H9 (cell line): ENCODE measurements around the gene ICE2. TPM values are rescaled to one million over a fixed set of nuclear protein-coding genes. Genes with fewer than 3 reads are reported as not detected.

ENCODE experiments used
- DNase-seq: peaks from one replicate; pipeline ENCODE4 v3.0.0-alpha.2; 2017
- H2AFZ ChIP-seq: one replicate; pipeline ENCODE4 v1.6.1; 2013; ENCODE audit warnings: mild to moderate bottlenecking, low read length, control low read depth, moderate library complexity
- H2AK5ac ChIP-seq: 2 replicates; pipeline ENCODE4 v1.6.1; 2013; ENCODE audit warnings: low read length, control low read depth, mixed read lengths; ENCODE audit not compliant: insufficient read length
- H2BK120ac ChIP-seq: one replicate; pipeline ENCODE4 v1.6.1; 2013; ENCODE audit warnings: low read depth, mild to moderate bottlenecking, low read length, control low read depth, inconsistent platforms; ENCODE audit not compliant: poor library complexity, severe bottlenecking
- H2BK12ac ChIP-seq: 2 replicates; pipeline ENCODE4 v1.6.1; 2013; ENCODE audit warnings: low read length, control low read depth, mixed read lengths, low read depth; ENCODE audit not compliant: insufficient read length
- H2BK15ac ChIP-seq: 2 replicates; pipeline ENCODE4 v1.6.1; 2013; ENCODE audit warnings: low read depth, low read length, control low read depth
- H2BK20ac ChIP-seq: one replicate; pipeline ENCODE4 v1.6.1; 2013; ENCODE audit warnings: low read depth, mild to moderate bottlenecking, low read length, control low read depth, inconsistent platforms; ENCODE audit not compliant: poor library complexity, severe bottlenecking
- H2BK5ac ChIP-seq: 2 replicates; pipeline ENCODE4 v1.6.1; 2013; ENCODE audit warnings: low read length, control low read depth, mixed read lengths; ENCODE audit not compliant: insufficient read length
- H3K14ac ChIP-seq: 2 replicates; pipeline ENCODE4 v1.6.1; 2013; ENCODE audit warnings: low read length, control low read depth; ENCODE audit not compliant: insufficient read depth
- H3K18ac ChIP-seq: 2 replicates; pipeline ENCODE4 v1.6.1; 2013; ENCODE audit warnings: low read depth, mild to moderate bottlenecking, mixed read lengths, low read length, control low read depth; ENCODE audit not compliant: insufficient read length
- H3K23ac ChIP-seq: 2 replicates; pipeline ENCODE4 v1.6.1; 2013; ENCODE audit warnings: low read length, control low read depth, mixed read lengths, low read depth; ENCODE audit not compliant: insufficient read length
- H3K23me2 ChIP-seq: 2 replicates; pipeline ENCODE4 v1.6.1; 2013; ENCODE audit warnings: low read depth, mild to moderate bottlenecking, mixed read lengths, low read length, control low read depth; ENCODE audit not compliant: insufficient read length, poor library complexity, severe bottlenecking
- H3K27ac ChIP-seq: 2 replicates; pipeline ENCODE4 v1.5.1; 2013; ENCODE audit warnings: low read length, control low read depth, mixed read lengths, low read depth; ENCODE audit not compliant: insufficient read length
- H3K27me3 ChIP-seq: 2 replicates; pipeline ENCODE4 v1.6.1; 2013; ENCODE audit warnings: low read length, control low read depth, inconsistent platforms; ENCODE audit not compliant: insufficient read depth
- H3K4ac ChIP-seq: 2 replicates; pipeline ENCODE4 v1.6.1; 2013; ENCODE audit warnings: low read depth, mild to moderate bottlenecking, control low read depth, inconsistent platforms, low read length, moderate library complexity
- H3K4me1 ChIP-seq: 2 replicates; pipeline ENCODE4 v1.6.1; 2013; ENCODE audit warnings: low read length, control low read depth, inconsistent platforms; ENCODE audit not compliant: insufficient read depth
- H3K4me2 ChIP-seq: 2 replicates; pipeline ENCODE4 v1.6.1; 2013; ENCODE audit warnings: low read length, control low read depth, mixed read lengths; ENCODE audit not compliant: insufficient read length, insufficient read depth
- H3K56ac ChIP-seq: 2 replicates; pipeline ENCODE4 v1.6.1; 2013; ENCODE audit warnings: low read depth, mild to moderate bottlenecking, mixed read lengths, low read length, control low read depth; ENCODE audit not compliant: insufficient read length
- H3K79me1 ChIP-seq: 2 replicates; pipeline ENCODE4 v1.6.1; 2013; ENCODE audit warnings: low read depth, mild to moderate bottlenecking, moderate library complexity, low read length, control low read depth, inconsistent platforms; ENCODE audit not compliant: insufficient read depth, poor library complexity, severe bottlenecking
- H3K79me2 ChIP-seq: 2 replicates; pipeline ENCODE4 v1.6.1; 2013; ENCODE audit warnings: low read length, control low read depth, inconsistent platforms; ENCODE audit not compliant: insufficient read depth
- H3K9ac ChIP-seq: 2 replicates; pipeline ENCODE4 v1.6.1; 2013; ENCODE audit warnings: low read length, control low read depth, mixed read lengths; ENCODE audit not compliant: insufficient read length; ENCODE audit errors: extremely low read depth
- H3K9me3 ChIP-seq: one replicate; pipeline ENCODE4 v1.6.1; 2013; ENCODE audit warnings: low read depth, low read length, inconsistent platforms; ENCODE audit not compliant: control insufficient read depth
- H3T11ph ChIP-seq: one replicate; pipeline ENCODE4 v1.6.1; 2013; ENCODE audit warnings: mild to moderate bottlenecking, low read length, control low read depth, inconsistent platforms
- H4K20me1 ChIP-seq: one replicate; pipeline ENCODE4 v1.6.1; 2013; ENCODE audit not compliant: control insufficient read depth, insufficient read length, insufficient read depth
- H4K5ac ChIP-seq: 2 replicates; pipeline ENCODE4 v1.6.1; 2013; ENCODE audit warnings: low read depth, mild to moderate bottlenecking, mixed read lengths, low read length, control low read depth; ENCODE audit not compliant: insufficient read length
- H4K8ac ChIP-seq: replicated peaks from 2 replicates; pipeline ENCODE4 v1.6.1; 2013; ENCODE audit warnings: low read length, control low read depth, mixed read lengths, low read depth; ENCODE audit not compliant: insufficient read length
- H4K91ac ChIP-seq: 2 replicates; pipeline ENCODE4 v1.6.1; 2013; ENCODE audit warnings: low read depth, mild to moderate bottlenecking, moderate library complexity, mixed read lengths, low read length, control low read depth; ENCODE audit not compliant: insufficient read length
- H3K27ac Mint-ChIP-seq, 3 experiments: 2 replicates in 2 of 3; 3 replicates in 1 of 3; pipeline ENCODE4 v1.8.0; 2020 to 2021; ENCODE audit warnings: mixed read lengths in 3 of 3, mild to moderate bottlenecking in 1 of 3, moderate library complexity in 1 of 3
- H3K27me3 Mint-ChIP-seq: 2 replicates; pipeline ENCODE4 v1.8.0; 2021; ENCODE audit warnings: low read depth, mild to moderate bottlenecking, moderate library complexity, mixed read lengths
- H3K36me3 Mint-ChIP-seq, 3 experiments: 2 replicates in 2 of 3; 3 replicates in 1 of 3; pipeline ENCODE4 v1.8.0; 2020 to 2021; ENCODE audit warnings: low read depth in 3 of 3, mixed read lengths in 3 of 3; ENCODE audit not compliant: insufficient read depth in 1 of 3
- H3K4me1 Mint-ChIP-seq, 2 experiments: 2 replicates each; pipeline ENCODE4 v1.8.0; 2020; ENCODE audit warnings: mixed read lengths in 2 of 2
- H3K4me3 Mint-ChIP-seq, 2 experiments: 2 replicates in 1 of 2; 3 replicates in 1 of 2; pipeline ENCODE4 v1.8.0; 2020 to 2021; ENCODE audit warnings: mild to moderate bottlenecking in 2 of 2, mixed read lengths in 2 of 2, moderate library complexity in 1 of 2
- H3K9me3 Mint-ChIP-seq, 2 experiments: 2 replicates in 1 of 2; 3 replicates in 1 of 2; pipeline ENCODE4 v1.8.0; 2020; ENCODE audit warnings: mild to moderate bottlenecking in 2 of 2, mixed read lengths in 2 of 2, moderate library complexity in 1 of 2
- WGBS: extraction: QIAGEN DNeasy Blood & Tissue Kit; methylation state at CpG from one replicate; pipeline ENCODE4 v1.1.7; 2013; ENCODE audit warnings: missing lambda C conversion rate, low lambda C conversion rate, mixed read lengths; ENCODE audit not compliant: insufficient read length; ENCODE audit errors: extremely low coverage; 5-methylcytosine and 5-hydroxymethylcytosine counted together
- total RNA-seq: library from RNA; stranded (reverse); gene quantifications from 2 replicates; pipeline ENCODE4 v1.2.1, GENCODE V29; 2021
- TF ChIP-seq, protein P1 (sequence below): fragments of 200-600 bp; sonication (generic); conservative IDR thresholded peaks from 3 replicates; pipeline ENCODE4 v1.8.0; 2021; ENCODE audit warnings: antibody characterized with exemption, mild to moderate bottlenecking

ICE2 gene
- total RNA-seq, 1 experiment from 2014 or later = 76.3 TPM

DNA sequence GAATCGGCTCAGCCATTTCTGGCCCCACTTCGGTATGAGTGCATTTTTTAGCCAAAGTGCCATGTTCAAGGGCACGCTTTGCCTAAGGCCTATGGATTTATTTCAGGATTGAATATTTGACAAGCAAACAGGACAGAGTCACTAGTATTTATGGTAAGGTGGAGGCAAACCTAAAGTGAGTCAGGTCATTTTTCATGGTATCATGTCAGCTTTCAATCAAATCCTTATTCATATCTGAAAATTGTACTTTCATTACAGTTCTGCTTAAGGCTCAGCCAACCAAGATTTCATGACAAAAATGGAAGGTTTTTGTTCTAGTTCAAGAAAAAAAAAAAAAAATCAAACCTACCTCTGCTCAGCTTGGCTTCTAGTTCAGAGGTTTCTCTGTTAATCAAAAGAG is 30.5 kb upstream of the ICE2 start:
- Histone ChIP-seq H4K5ac (no peak overlapping the region), H3K79me2 (no peaks in the 10 kb centered on the region), H3K4ac (no peak overlapping the region), H3T11ph (no peak overlapping the region), H4K8ac (no peak overlapping the region), H3K23ac (no peak overlapping the region), H3K79me1 (no peaks in the 10 kb centered on the region), H3K9me3 (no peaks in the 10 kb centered on the region), H3K9ac (no peak overlapping the region), H3K4me2 (no peak overlapping the region), H2BK5ac (no peak overlapping the region), H2AK5ac (no peak overlapping the region), H3K14ac (no peak overlapping the region), H2BK20ac (no peak overlapping the region), H3K18ac (no peak overlapping the region), H3K56ac (no peak overlapping the region), H3K23me2 (no peaks in the 10 kb centered on the region), H2BK12ac (no peak overlapping the region), H4K20me1 (no peaks in the 10 kb centered on the region), H3K27ac (no peak overlapping the region), H2BK120ac (no peak overlapping the region), H3K27me3 (no peaks in the 10 kb centered on the region), H3K4me1 (no peaks in the 10 kb centered on the region), H2BK15ac (no peak overlapping the region), H4K91ac (no peak overlapping the region), H2AFZ (no peak overlapping the region)
- Mint-ChIP-seq H3K9me3 (no peaks in the 10 kb centered on the region), H3K27me3 (no peaks in the 10 kb centered on the region), H3K36me3 (peaks cover 0 to 47% (median 12%) of the 10 kb centered on the region in 3 experiments; a peak in 6 of 7 replicates), H3K4me1 (peaks cover 0 to 6% of the 10 kb centered on the region in 2 experiments; a peak in 2 of 4 replicates), H3K27ac (peak overlapping the region in 1 of 3 experiments; percentile 60; a peak in 1 of 7 replicates), H3K4me3 (no peak overlapping the region)
- TF ChIP-seq, protein P1, sequence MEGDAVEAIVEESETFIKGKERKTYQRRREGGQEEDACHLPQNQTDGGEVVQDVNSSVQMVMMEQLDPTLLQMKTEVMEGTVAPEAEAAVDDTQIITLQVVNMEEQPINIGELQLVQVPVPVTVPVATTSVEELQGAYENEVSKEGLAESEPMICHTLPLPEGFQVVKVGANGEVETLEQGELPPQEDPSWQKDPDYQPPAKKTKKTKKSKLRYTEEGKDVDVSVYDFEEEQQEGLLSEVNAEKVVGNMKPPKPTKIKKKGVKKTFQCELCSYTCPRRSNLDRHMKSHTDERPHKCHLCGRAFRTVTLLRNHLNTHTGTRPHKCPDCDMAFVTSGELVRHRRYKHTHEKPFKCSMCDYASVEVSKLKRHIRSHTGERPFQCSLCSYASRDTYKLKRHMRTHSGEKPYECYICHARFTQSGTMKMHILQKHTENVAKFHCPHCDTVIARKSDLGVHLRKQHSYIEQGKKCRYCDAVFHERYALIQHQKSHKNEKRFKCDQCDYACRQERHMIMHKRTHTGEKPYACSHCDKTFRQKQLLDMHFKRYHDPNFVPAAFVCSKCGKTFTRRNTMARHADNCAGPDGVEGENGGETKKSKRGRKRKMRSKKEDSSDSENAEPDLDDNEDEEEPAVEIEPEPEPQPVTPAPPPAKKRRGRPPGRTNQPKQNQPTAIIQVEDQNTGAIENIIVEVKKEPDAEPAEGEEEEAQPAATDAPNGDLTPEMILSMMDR = no peak
- no CpG with 5 or more reads among the region's 3 CpGs for WGBS
- no peak for DNase-seq
